Endothelial cell of umbilical vein (primary cell): ENCODE results near the gene ABCB9. TPM values are rescaled to one million over a fixed set of nuclear protein-coding genes. Genes with fewer than 3 reads are reported as not detected.

Experiments used
- BruUV-seq: library from RNA; stranded (reverse); fragments of 400-500 nt; replicated peaks from 2 replicates; lab custom pipeline; 2021; lab: Mats Ljungman, UMichigan
- CTCF ChIA-PET: fragments of 300-600, 350-600 bp; sonication (Branson Sonifier 250); formaldehyde crosslinking; loops from one replicate; lab custom pipeline; 2021; ENCODE audit warnings: antibody characterized with exemption, inconsistent platforms; lab: Charles Lee
- POLR2A ChIA-PET: fragments of 300-600, 350-600 bp; sonication (Branson Sonifier 250); formaldehyde crosslinking; loops from one replicate; lab custom pipeline; 2021; ENCODE audit warnings: antibody characterized with exemption, inconsistent platforms; lab: Charles Lee
- DNase-seq: peaks from one replicate; pipeline ENCODE4 v3.0.0-alpha.2; 2011; ENCODE audit warnings: low read depth, low spot score
- FAIRE-seq: peaks from 2 replicates; lab custom pipeline; 2011; peaks lifted over from hg19 to GRCh38; lab: Jason Lieb, UNC
- H2AFZ ChIP-seq: 2 replicates; pipeline ENCODE4 v1.6.0; 2012; ENCODE audit warnings: low read depth, low read length, control low read depth, inconsistent platforms
- H3K27ac ChIP-seq: 2 replicates; pipeline ENCODE4 v1.5.1; 2011; ENCODE audit warnings: low read depth, mild to moderate bottlenecking, control low read depth, low read length, moderate library complexity; ENCODE audit not compliant: insufficient read depth
- H3K27me3 ChIP-seq, 2 experiments: 2 replicates each; pipeline versions ENCODE4 v1.6.0 to v1.6.1; 2011; ENCODE audit warnings: low read length in 2 of 2, mixed read lengths in 1 of 2; ENCODE audit not compliant: control insufficient read depth in 2 of 2, insufficient read depth in 2 of 2
- H3K36me3 ChIP-seq, 2 experiments: 2 replicates in 1 of 2; 3 replicates in 1 of 2; pipeline ENCODE4 v1.5.1; 2011; ENCODE audit warnings: low read length in 2 of 2, mild to moderate bottlenecking in 1 of 2, moderate library complexity in 1 of 2; ENCODE audit not compliant: control insufficient read depth in 2 of 2, insufficient read depth in 2 of 2; ENCODE audit errors: extremely low read depth in 1 of 2
- H3K4me1 ChIP-seq: 3 replicates; pipeline ENCODE4 v1.5.1; 2011; ENCODE audit warnings: mild to moderate bottlenecking, low read length; ENCODE audit not compliant: control insufficient read depth, insufficient read depth; ENCODE audit errors: extremely low read depth
- H3K4me2 ChIP-seq: 2 replicates; pipeline ENCODE4 v1.6.1; 2011; ENCODE audit warnings: low read length, control low read depth, mixed read lengths; ENCODE audit not compliant: insufficient read depth
- H3K4me3 ChIP-seq, 3 experiments: fragments of 200-600 bp in 1 of 3; sonication (generic), shearing (Covaris generic) in 1 of 3; replicated peaks in 1 of 3; 2 replicates each; pipeline ENCODE4 v1.5.1; 2011 to 2016; ENCODE audit warnings: control low read depth in 3 of 3, low read length in 3 of 3, mild to moderate bottlenecking in 2 of 3, inconsistent platforms in 1 of 3, low read depth in 1 of 3, moderate library complexity in 1 of 3; ENCODE audit not compliant: insufficient read depth in 1 of 3
- H3K79me2 ChIP-seq: 2 replicates; pipeline ENCODE4 v1.6.0; 2012; ENCODE audit warnings: low read length, inconsistent platforms; ENCODE audit not compliant: control insufficient read depth, insufficient read depth
- H3K9ac ChIP-seq: replicated peaks from 2 replicates; pipeline ENCODE3; 2011; ENCODE audit warnings: low read length, control low read depth; ENCODE audit not compliant: insufficient read depth; ENCODE audit errors: extremely low read depth
- H3K9me1 ChIP-seq: replicated peaks from 3 replicates; pipeline ENCODE4 v1.6.0; 2011; ENCODE audit warnings: mild to moderate bottlenecking, low read length; ENCODE audit not compliant: control insufficient read depth, insufficient read depth; ENCODE audit errors: extremely low read depth
- H3K9me3 ChIP-seq: replicated peaks from 2 replicates; pipeline ENCODE4 v1.5.1; 2012; ENCODE audit warnings: low read length, inconsistent platforms; ENCODE audit not compliant: control insufficient read depth, insufficient read depth
- H4K20me1 ChIP-seq: replicated peaks from 2 replicates; pipeline ENCODE3; 2011; ENCODE audit warnings: mild to moderate bottlenecking, low read length; ENCODE audit not compliant: control insufficient read depth, insufficient read depth; ENCODE audit errors: extremely low read depth
- FOS ChIP-seq: IDR thresholded peaks from 2 replicates; pipeline ENCODE4 v1.6.1; 2011; ENCODE audit warnings: mild to moderate bottlenecking, low read length, moderate library complexity, borderline replicate concordance; ENCODE audit not compliant: insufficient read depth
- GATA2 ChIP-seq: IDR thresholded peaks from 2 replicates; pipeline ENCODE4 v1.7.0; 2011; ENCODE audit warnings: low read depth, mild to moderate bottlenecking, moderate library complexity, mixed read lengths, low read length; ENCODE audit not compliant: insufficient read length, insufficient read depth
- JUN ChIP-seq: IDR thresholded peaks from 2 replicates; pipeline ENCODE4 v1.6.1; 2011; ENCODE audit warnings: borderline replicate concordance, low read depth; ENCODE audit not compliant: insufficient read length, insufficient read depth
- MYC ChIP-seq: IDR thresholded peaks from one replicate; pipeline ENCODE4 v1.6.1; 2011; ENCODE audit warnings: mild to moderate bottlenecking, low read depth, low read length
- POLR2A ChIP-seq: IDR thresholded peaks from 2 replicates; pipeline ENCODE4 v1.6.1; 2012; ENCODE audit warnings: low read depth, mild to moderate bottlenecking, control low read depth, low read length
- POLR2AphosphoS5 ChIP-seq: IDR thresholded peaks from 2 replicates; pipeline ENCODE4 v1.6.1; 2012; ENCODE audit warnings: low read depth, mild to moderate bottlenecking, control low read depth, low read length, moderate library complexity; ENCODE audit not compliant: insufficient read depth
- dilution Hi-C: fragments of 300-500 bp; cut with MboI; formaldehyde crosslinking; loops from one replicate; pipeline ENCODE4 v1.15.0; 2019; ENCODE audit warnings: low sequenced_read_pairs; ENCODE audit not compliant: extremely low pct_ligation_motif_present
- intact Hi-C: fragments of 100-400 bp; cut with micrococcal nuclease; formaldehyde crosslinking; loops from one replicate; pipeline ENCODE4 v1.10.0; 2022
- polyA plus RNA-seq, 4 experiments: library from polyadenylated mRNA; depleted of rRNA in 3 of 4; stranded (reverse) in 3 of 4; unstranded in 1 of 4; fragments of >200 nt; gene quantifications; 2 replicates each; pipeline versions ENCODE4 v1.2.1 to v1.2.3, GENCODE V29; 2011 to 2012; ENCODE audit warnings: missing spikeins in 1 of 4
- total RNA-seq: library from RNA; stranded (reverse); gene quantifications from 2 replicates; pipeline ENCODE4 v1.2.3, GENCODE V29; 2021
- TF ChIP-seq, protein P1 (sequence below), 2 donors: IDR thresholded peaks; 1 replicate in 1 of 2; 2 replicates in 1 of 2; pipeline ENCODE4 v1.5.1; 2011; ENCODE audit warnings: low read length in 2 of 2, mild to moderate bottlenecking in 2 of 2, moderate library complexity in 2 of 2, control low read depth in 1 of 2, inconsistent platforms in 1 of 2, low read depth in 1 of 2; ENCODE audit not compliant: insufficient read depth in 1 of 2; ENCODE audit errors: extremely low read depth in 1 of 2
- TF ChIP-seq, protein P2 (sequence below): IDR thresholded peaks from 2 replicates; pipeline ENCODE4 v1.6.1; 2011; ENCODE audit not compliant: insufficient read depth, insufficient read length

Gene ABCB9
- total and polyA plus RNA-seq, 2 donors (not counting 3 experiments of a cell fraction or from before 2014, with no cell fraction given): 11.7 to 16.9 TPM

DNA sequence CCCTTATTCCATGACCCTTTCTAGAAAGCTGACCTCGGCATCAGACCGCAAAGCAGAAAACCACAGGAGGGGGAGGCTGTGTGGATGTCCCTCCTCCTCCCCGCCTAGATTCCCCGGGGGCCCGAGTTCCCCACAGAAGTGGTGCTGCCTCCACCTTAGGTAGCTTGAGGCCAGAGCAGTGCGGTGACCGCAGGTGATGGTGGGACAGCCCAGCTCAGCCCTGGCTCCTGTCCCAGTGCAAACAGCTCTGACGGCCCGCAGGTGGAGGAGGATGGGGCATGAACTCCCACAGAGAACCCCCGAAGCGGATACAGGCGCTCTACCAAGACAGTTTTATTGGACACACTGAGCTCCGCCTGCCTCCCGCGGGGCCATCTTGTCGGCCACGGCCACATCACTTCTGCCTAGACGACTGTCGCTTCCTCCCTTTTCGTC lies 33.7 kb upstream of the ABCB9 start:
- DNase-seq: no peak
- no peaks in the 10 kb centered on the region for H3K36me3 ChIP-seq
- H3K27ac ChIP-seq: no peak overlapping the region
- TF ChIP-seq, protein P1, sequence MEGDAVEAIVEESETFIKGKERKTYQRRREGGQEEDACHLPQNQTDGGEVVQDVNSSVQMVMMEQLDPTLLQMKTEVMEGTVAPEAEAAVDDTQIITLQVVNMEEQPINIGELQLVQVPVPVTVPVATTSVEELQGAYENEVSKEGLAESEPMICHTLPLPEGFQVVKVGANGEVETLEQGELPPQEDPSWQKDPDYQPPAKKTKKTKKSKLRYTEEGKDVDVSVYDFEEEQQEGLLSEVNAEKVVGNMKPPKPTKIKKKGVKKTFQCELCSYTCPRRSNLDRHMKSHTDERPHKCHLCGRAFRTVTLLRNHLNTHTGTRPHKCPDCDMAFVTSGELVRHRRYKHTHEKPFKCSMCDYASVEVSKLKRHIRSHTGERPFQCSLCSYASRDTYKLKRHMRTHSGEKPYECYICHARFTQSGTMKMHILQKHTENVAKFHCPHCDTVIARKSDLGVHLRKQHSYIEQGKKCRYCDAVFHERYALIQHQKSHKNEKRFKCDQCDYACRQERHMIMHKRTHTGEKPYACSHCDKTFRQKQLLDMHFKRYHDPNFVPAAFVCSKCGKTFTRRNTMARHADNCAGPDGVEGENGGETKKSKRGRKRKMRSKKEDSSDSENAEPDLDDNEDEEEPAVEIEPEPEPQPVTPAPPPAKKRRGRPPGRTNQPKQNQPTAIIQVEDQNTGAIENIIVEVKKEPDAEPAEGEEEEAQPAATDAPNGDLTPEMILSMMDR (IDR thresholded peaks at IDR 0.05; ENCODE audit: extremely low read depth in 1 of 2, insufficient read depth in 1 of 2, low read depth in 1 of 2, low read length in 2 of 2): no peak
- TF ChIP-seq MYC: no peak
- no peak for TF ChIP-seq JUN
- H3K9ac ChIP-seq: no peak overlapping the region
- BruUV-seq: no TSS peak
- no peaks in the 10 kb centered on the region for H3K9me1 ChIP-seq
- H4K20me1 ChIP-seq: no peaks in the 10 kb centered on the region
- no peak overlapping the region for H3K4me3 ChIP-seq
- ChIA-PET POLR2A (no interaction called here), CTCF (interaction anchor here (1.1 to 1.4 kb wide), 2 partner anchors 211 to 238 kb away, joined by 4 read pairs; no protein-coding TSS in a partner anchor)
- H3K27me3 ChIP-seq: no peaks in the 10 kb centered on the region
- intact Hi-C loops (loop anchor here (10.0 kb wide), 1 partner anchor 1185 kb away; no protein-coding TSS in a partner anchor), dilution Hi-C loops (no loop called here)
- H3K9me3 ChIP-seq: no peaks in the 10 kb centered on the region
- no peak overlapping the region for H3K4me2 ChIP-seq
- H2AFZ ChIP-seq: no peak overlapping the region
- no peaks in the 10 kb centered on the region for H3K4me1 ChIP-seq
- H3K79me2 ChIP-seq: no peaks in the 10 kb centered on the region
- FAIRE-seq: no peak

DNA sequence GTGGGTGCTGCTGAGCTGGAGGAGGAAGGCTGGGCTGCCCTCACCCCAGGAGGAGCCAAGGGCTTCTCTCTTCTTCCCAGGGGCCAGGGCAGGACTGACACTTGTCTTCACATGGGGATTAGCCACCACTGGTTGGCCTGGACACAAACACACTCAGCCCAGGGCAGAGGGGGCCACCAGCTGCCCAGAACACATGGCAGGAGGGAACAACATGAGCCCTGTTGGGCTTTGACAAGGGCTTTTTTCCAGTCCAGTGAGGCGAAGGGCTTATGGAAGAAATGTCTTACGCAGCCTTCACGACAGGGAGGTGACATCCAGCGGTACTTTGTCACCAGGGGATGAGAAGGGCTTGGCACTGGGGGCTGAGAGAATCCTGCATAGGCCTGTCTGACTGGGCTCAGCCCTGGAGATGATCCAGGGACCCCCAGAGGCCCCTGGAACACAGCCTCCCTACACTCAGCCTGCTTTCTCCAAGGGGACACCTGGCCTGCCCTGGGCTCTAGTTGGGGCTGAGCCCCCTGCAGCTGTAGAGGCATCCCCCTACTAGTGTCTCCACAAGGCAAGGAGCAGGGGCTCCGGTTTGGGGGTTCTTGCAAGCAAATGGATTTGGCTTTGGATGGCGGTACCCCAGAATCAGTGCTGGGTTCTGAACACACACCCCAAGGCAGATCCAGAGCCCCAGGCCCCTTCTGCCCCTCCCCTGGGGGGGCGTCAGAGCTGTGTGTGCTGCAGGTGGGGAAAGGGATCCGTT lies 33.1 kb upstream of the ABCB9 start:
- intact Hi-C loops: no loop called here
- CTCF ChIA-PET: interaction anchor here (1.1 to 1.4 kb wide), 3 partner anchors 212 to 239 kb away, joined by 4 read pairs; no protein-coding TSS in a partner anchor
- POLR2A ChIA-PET: no interaction called here

More for the DNA sequence above, 33.1 kb upstream of the ABCB9 start:
- FAIRE-seq (no peak), DNase-seq (no peak)
- no peak overlapping the region for H2AFZ ChIP-seq
- no peaks in the 10 kb centered on the region for H3K9me1 ChIP-seq
- no TSS peak for BruUV-seq
- TF ChIP-seq MYC: no peak
- TF ChIP-seq, protein P2, sequence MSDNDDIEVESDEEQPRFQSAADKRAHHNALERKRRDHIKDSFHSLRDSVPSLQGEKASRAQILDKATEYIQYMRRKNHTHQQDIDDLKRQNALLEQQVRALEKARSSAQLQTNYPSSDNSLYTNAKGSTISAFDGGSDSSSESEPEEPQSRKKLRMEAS: no peak
- TF ChIP-seq POLR2AphosphoS5: no peak
- TF ChIP-seq, protein P1 (IDR thresholded peaks at IDR 0.05; ENCODE audit: extremely low read depth in 1 of 2, insufficient read depth in 1 of 2, low read depth in 1 of 2, low read length in 2 of 2): no peak
- no peak for TF ChIP-seq JUN
- TF ChIP-seq FOS: no peak
- no peak for TF ChIP-seq POLR2A
- TF ChIP-seq GATA2: no peak
- H3K4me1 ChIP-seq: no peaks in the 10 kb centered on the region
- H3K4me3 ChIP-seq: no peak overlapping the region
- H3K36me3 ChIP-seq: no peaks in the 10 kb centered on the region
- no peaks in the 10 kb centered on the region for H3K27me3 ChIP-seq
- dilution Hi-C loops: no loop called here
- H3K79me2 ChIP-seq: no peaks in the 10 kb centered on the region
- no peak overlapping the region for H3K27ac ChIP-seq
- no peak overlapping the region for H3K9ac ChIP-seq
- H4K20me1 ChIP-seq: no peaks in the 10 kb centered on the region
- no peak overlapping the region for H3K4me2 ChIP-seq
- H3K9me3 ChIP-seq: no peaks in the 10 kb centered on the region
